Measurements from ENCODE around the gene PIGX. TPM values are rescaled to one million over a fixed set of nuclear protein-coding genes. Genes with fewer than 3 reads are reported as not detected.

PIGX gene
- total RNA-seq, 1 donor from 2014 or later, result 17.8 TPM

GRCh38 chr3:196670339-196670738 lies 41.8 kb upstream of the PIGX start:
- no peak for TF ChIP-seq CTCF (IDR thresholded peaks at IDR 0.05; ENCODE audit: insufficient read depth, low read length, poor library complexity, severe bottlenecking)
- Histone ChIP-seq H3K27me3 (ENCODE audit: control insufficient read depth, insufficient read depth, low read length) (peaks cover 4% of the 10 kb centered on the region), H3K36me3 (ENCODE audit: control insufficient read depth, insufficient read depth, low read length) (no peaks in the 10 kb centered on the region), H3K4me3 (ENCODE audit: low read depth, low read length) (no peak overlapping the region)
- no peak for DNase-seq (ENCODE audit: low read depth)

- H3K27me3 ChIP-seq (ENCODE audit: control insufficient read depth, insufficient read depth, low read length), result peaks cover 6% of the 10 kb centered on the region
Observed at GRCh38 chr3:196673632-196674031, 38.5 kb upstream of the PIGX start.

GRCh38 chr3:196677353-196677752 lies 34.8 kb upstream of the PIGX start:
- no peak for TF ChIP-seq CTCF (IDR thresholded peaks at IDR 0.05; ENCODE audit: insufficient read depth, low read length, poor library complexity, severe bottlenecking)
- Histone ChIP-seq H3K36me3 (ENCODE audit: control insufficient read depth, insufficient read depth, low read length) (no peaks in the 10 kb centered on the region), H3K4me3 (ENCODE audit: low read depth, low read length) (no peak overlapping the region), H3K27me3 (ENCODE audit: control insufficient read depth, insufficient read depth, low read length) (peaks cover 2% of the 10 kb centered on the region)
- no peak for DNase-seq (ENCODE audit: low read depth)

More at GRCh38 chr3:196673632-196674031, 38.5 kb upstream of the PIGX start:
- no peak for DNase-seq (ENCODE audit: low read depth)
- TF ChIP-seq CTCF (IDR thresholded peaks at IDR 0.05; ENCODE audit: insufficient read depth, low read length, poor library complexity, severe bottlenecking), result no peak
- no peaks in the 10 kb centered on the region for H3K36me3 ChIP-seq (ENCODE audit: control insufficient read depth, insufficient read depth, low read length)
- no peak overlapping the region for H3K4me3 ChIP-seq (ENCODE audit: low read depth, low read length)

- Histone ChIP-seq H3K27me3 (ENCODE audit: control insufficient read depth, insufficient read depth, low read length) (peaks cover 2% of the 10 kb centered on the region), H3K4me3 (ENCODE audit: low read depth, low read length) (no peak overlapping the region), H3K36me3 (ENCODE audit: control insufficient read depth, insufficient read depth, low read length) (no peaks in the 10 kb centered on the region)
- DNase-seq (ENCODE audit: low read depth), result no peak
- no peak for TF ChIP-seq CTCF (IDR thresholded peaks at IDR 0.05; ENCODE audit: insufficient read depth, low read length, poor library complexity, severe bottlenecking)
Observed at GRCh38 chr3:196677931-196678330, 34.2 kb upstream of the PIGX start.

GRCh38 chr3:196684548-196685407 lies 27.4 kb upstream of the PIGX start:
- DNase-seq (ENCODE audit: low read depth), result no peak
- TF ChIP-seq CTCF (IDR thresholded peaks at IDR 0.05; ENCODE audit: insufficient read depth, low read length, poor library complexity, severe bottlenecking), result peak; percentile 77

GRCh38 chr3:196686436-196686835 lies 25.7 kb upstream of the PIGX start:
- no peak for TF ChIP-seq CTCF (IDR thresholded peaks at IDR 0.05; ENCODE audit: insufficient read depth, low read length, poor library complexity, severe bottlenecking)
- no peak for DNase-seq (ENCODE audit: low read depth)
- no peaks in the 10 kb centered on the region for H3K27me3 ChIP-seq (ENCODE audit: control insufficient read depth, insufficient read depth, low read length)
- H3K36me3 ChIP-seq (ENCODE audit: control insufficient read depth, insufficient read depth, low read length), result no peaks in the 10 kb centered on the region
- H3K4me3 ChIP-seq (ENCODE audit: low read depth, low read length), result no peak overlapping the region

More at GRCh38 chr3:196684548-196685407, 27.4 kb upstream of the PIGX start:
- Histone ChIP-seq H3K4me3 (ENCODE audit: low read depth, low read length) (no peak overlapping the region), H3K27me3 (ENCODE audit: control insufficient read depth, insufficient read depth, low read length) (no peaks in the 10 kb centered on the region), H3K36me3 (ENCODE audit: control insufficient read depth, insufficient read depth, low read length) (no peaks in the 10 kb centered on the region)

Data from kidney epithelial cell (primary cell).